HCT116 (cell line): Measurements from ENCODE around the gene LRBA. TPM values are rescaled to one million over a fixed set of nuclear protein-coding genes. Genes with fewer than 3 reads are reported as not detected.

Experiments
- ATAC-seq: fragments of 200-7000 bp; cut with Tn5 transposase; 2 replicates; pipeline ENCODE4 v1.9.1; 2020; ENCODE audit warnings: mild to moderate bottlenecking, moderate library complexity
- BruUV-seq: library from RNA; stranded (reverse); fragments of 400-500 nt; replicated peaks from 2 replicates; lab custom pipeline; 2021; lab: Mats Ljungman, UMichigan
- CTCF ChIA-PET: fragments of 300-600 bp; sonication (Branson Sonifier 250); formaldehyde crosslinking; loops from one replicate; lab custom pipeline; 2021; ENCODE audit warnings: antibody characterized with exemption; lab: Charles Lee
- POLR2A ChIA-PET: fragments of 300-600, 350-600 bp; sonication (Branson Sonifier 250); formaldehyde crosslinking; loops from one replicate; lab custom pipeline; 2021; ENCODE audit warnings: antibody characterized with exemption; lab: Charles Lee
- RAD21 ChIA-PET, 2 experiments: fragments of 300-600 bp; sonication (Branson Sonifier 250); formaldehyde crosslinking; loops; one replicate each; lab custom pipeline; 2023; ENCODE audit warnings: low total read pairs in 2 of 2; ENCODE audit not compliant: uncharacterized antibody in 2 of 2, unreplicated experiment in 2 of 2, low non-redundant PET in 1 of 2; lab: Charles Lee
- DNase-seq: peaks from one replicate; pipeline ENCODE4 v3.0.0-alpha.2; 2010; ENCODE audit warnings: low read depth, low spot score
- H2AFZ ChIP-seq: fragments of 200-600 bp; shearing (Covaris generic), sonication (generic); 2 replicates; pipeline ENCODE4 v1.6.1; 2017; ENCODE audit warnings: low read depth, mixed run types, mixed read lengths, antibody characterized with exemption, low read length; ENCODE audit not compliant: poor library complexity, severe bottlenecking
- H3K27ac ChIP-seq: 2 replicates; pipeline ENCODE4 v1.5.1; 2012; ENCODE audit warnings: low read depth, low read length
- H3K27me3 ChIP-seq: fragments of 200-600 bp; sonication (generic); 2 replicates; pipeline ENCODE4 v1.6.1; 2016; ENCODE audit warnings: mixed run types, low read length, mixed read lengths; ENCODE audit not compliant: insufficient read depth
- H3K36me3 ChIP-seq, 2 experiments: fragments of 200-500 bp in 1 of 2; fragments of 200-600 bp in 1 of 2; sonication (Bioruptor generic) in 1 of 2; sonication (generic) in 1 of 2; 2 replicates each; pipeline versions ENCODE4 v1.5.1 to v1.6.1; 2014 to 2016; ENCODE audit warnings: low read length in 2 of 2, inconsistent platforms in 1 of 2, mixed read lengths in 1 of 2, mixed run types in 1 of 2; ENCODE audit not compliant: insufficient read depth in 2 of 2, control insufficient read depth in 1 of 2
- H3K4me1 ChIP-seq, 2 experiments: fragments of 200-600 bp in 1 of 2; sonication (generic) in 1 of 2; 2 replicates each; pipeline versions ENCODE4 v1.5.1 to v1.6.1; 2012 to 2017; ENCODE audit warnings: low read length in 2 of 2, inconsistent platforms in 1 of 2, mild to moderate bottlenecking in 1 of 2, mixed read lengths in 1 of 2, mixed run types in 1 of 2, moderate library complexity in 1 of 2; ENCODE audit not compliant: insufficient read depth in 2 of 2, control insufficient read depth in 1 of 2
- H3K4me2 ChIP-seq: fragments of 200-600 bp; sonication (generic); 2 replicates; pipeline ENCODE4 v1.6.1; 2017; ENCODE audit warnings: mixed run types, low read length, mixed read lengths
- H3K4me3 ChIP-seq, 2 experiments: fragments of 200-600 bp in 1 of 2; sonication (generic) in 1 of 2; replicated peaks in 1 of 2; 2 replicates each; pipeline ENCODE4 v1.5.1; 2011 to 2016; ENCODE audit warnings: low read length in 2 of 2, control low read depth in 1 of 2, low read depth in 1 of 2, mild to moderate bottlenecking in 1 of 2, mixed read lengths in 1 of 2, mixed run types in 1 of 2
- H3K79me2 ChIP-seq: fragments of 200-600 bp; sonication (generic); 2 replicates; pipeline ENCODE4 v1.6.1; 2017; ENCODE audit warnings: mild to moderate bottlenecking, mixed run types, low read length, moderate library complexity, mixed read lengths; ENCODE audit not compliant: insufficient read depth
- H3K9ac ChIP-seq: fragments of 200-600 bp; sonication (generic); 2 replicates; pipeline ENCODE4 v1.6.1; 2016; ENCODE audit warnings: low read length, mixed read lengths
- H3K9me2 ChIP-seq: fragments of 200-600 bp; sonication (generic), shearing (Covaris generic); 2 replicates; pipeline ENCODE4 v1.6.1; 2017; ENCODE audit warnings: mixed run types, mild to moderate bottlenecking, moderate library complexity; ENCODE audit not compliant: insufficient read depth
- H3K9me3 ChIP-seq, 2 experiments: fragments of 200-500 bp in 1 of 2; fragments of 200-600 bp in 1 of 2; sonication (Bioruptor generic) in 1 of 2; sonication (generic) in 1 of 2; 2 replicates each; pipeline ENCODE4 v1.6.1; 2014 to 2017; ENCODE audit warnings: low read length in 2 of 2, mixed read lengths in 2 of 2, inconsistent platforms in 1 of 2, low read depth in 1 of 2, mild to moderate bottlenecking in 1 of 2, mixed run types in 1 of 2, moderate library complexity in 1 of 2; ENCODE audit not compliant: control insufficient read depth in 1 of 2, insufficient read depth in 1 of 2
- H4K20me1 ChIP-seq: fragments of 200-600 bp; sonication (generic), shearing (Covaris generic); 2 replicates; pipeline ENCODE4 v1.6.1; 2017; ENCODE audit warnings: mixed run types, mild to moderate bottlenecking, moderate library complexity; ENCODE audit not compliant: insufficient read depth
- CBX3 ChIP-seq: IDR thresholded peaks from 2 replicates; pipeline ENCODE4 v1.6.1; 2012; ENCODE audit warnings: low read depth
- CEBPB ChIP-seq: IDR thresholded peaks from 2 replicates; pipeline ENCODE4 v1.6.1; 2012; ENCODE audit warnings: low read depth
- CTCF ChIP-seq, 3 experiments: fragments of 200-600 bp in 1 of 3; sonication (generic) in 1 of 3; IDR thresholded peaks in 2 of 3; conservative IDR thresholded peaks in 1 of 3; 2 replicates each; pipeline ENCODE4 v1.5.1; 2012 to 2017; ENCODE audit warnings: low read depth in 2 of 3, low read length in 2 of 3, antibody characterized with exemption in 1 of 3, borderline replicate concordance in 1 of 3, control low read depth in 1 of 3, mild to moderate bottlenecking in 1 of 3, mixed read lengths in 1 of 3, mixed run types in 1 of 3, moderate library complexity in 1 of 3; ENCODE audit not compliant: insufficient read depth in 1 of 3
- EGR1 ChIP-seq: IDR thresholded peaks from 2 replicates; pipeline ENCODE4 v1.6.1; 2012; ENCODE audit warnings: low read depth
- ELF1 ChIP-seq: IDR thresholded peaks from 2 replicates; pipeline ENCODE4 v1.6.1; 2012; ENCODE audit warnings: low read depth, borderline replicate concordance
- EZH2 ChIP-seq: fragments of 200-600 bp; sonication (generic); IDR thresholded peaks from 2 replicates; pipeline ENCODE4 v1.6.1; 2017; ENCODE audit warnings: antibody characterized with exemption, mixed run types
- JUND ChIP-seq: IDR thresholded peaks from 2 replicates; pipeline ENCODE4 v1.6.1; 2012
- POLR2A ChIP-seq: IDR thresholded peaks from 2 replicates; pipeline ENCODE4 v1.7.0; 2011; ENCODE audit warnings: borderline replicate concordance; ENCODE audit not compliant: insufficient read depth, insufficient read length; ENCODE audit errors: extremely low read depth
- POLR2AphosphoS5 ChIP-seq: IDR thresholded peaks from 2 replicates; pipeline ENCODE4 v1.6.1; 2011; ENCODE audit warnings: mild to moderate bottlenecking, low read depth, low read length, moderate library complexity
- RAD21 ChIP-seq: IDR thresholded peaks from 2 replicates; pipeline ENCODE4 v1.6.1; 2012; ENCODE audit warnings: low read depth, mild to moderate bottlenecking
- REST ChIP-seq: IDR thresholded peaks from 2 replicates; pipeline ENCODE4 v1.6.1; 2012; ENCODE audit warnings: low read depth
- SIN3A ChIP-seq: IDR thresholded peaks from 2 replicates; pipeline ENCODE4 v1.6.1; 2012; ENCODE audit warnings: low read depth
- SP1 ChIP-seq: IDR thresholded peaks from 2 replicates; pipeline ENCODE4 v1.6.1; 2012; ENCODE audit warnings: low read depth
- TCF7L2 ChIP-seq: IDR thresholded peaks from 2 replicates; pipeline ENCODE4 v1.7.0; 2011; ENCODE audit warnings: borderline replicate concordance, inconsistent platforms; ENCODE audit not compliant: insufficient read depth, insufficient read length; ENCODE audit errors: extremely low read depth
- YY1 ChIP-seq: IDR thresholded peaks from 2 replicates; pipeline ENCODE4 v1.6.1; 2011; ENCODE audit warnings: low read length, low read depth, moderate library complexity, mild to moderate bottlenecking; ENCODE audit not compliant: insufficient replicate concordance; ENCODE audit errors: extremely low read depth
- ZFX ChIP-seq: fragments of 450-650 bp; IDR thresholded peaks from 2 replicates; pipeline ENCODE4 v1.6.1; 2017
- ZNF274 ChIP-seq: fragments of 200-500 bp; sonication (Bioruptor generic); IDR thresholded peaks from 2 replicates; pipeline ENCODE4 v1.6.1; 2014; ENCODE audit warnings: mild to moderate bottlenecking, low read depth, low read length, inconsistent platforms
- intact Hi-C: fragments of 100-400 bp; cut with micrococcal nuclease; formaldehyde crosslinking; loops from 2 replicates; pipeline ENCODE4 v1.10.0; 2022
- total RNA-seq: library from RNA; stranded (reverse); gene quantifications from one replicate; pipeline ENCODE4 v1.2.1, GENCODE V29; 2021; ENCODE audit not compliant: unreplicated experiment
- TF ChIP-seq, protein P1 (sequence below): IDR thresholded peaks from 2 replicates; pipeline ENCODE4 v1.6.1; 2011; ENCODE audit warnings: mild to moderate bottlenecking, low read length, moderate library complexity; ENCODE audit not compliant: insufficient replicate concordance; ENCODE audit errors: extremely low read depth
- TF ChIP-seq, protein P2 (sequence below): IDR thresholded peaks from 2 replicates; pipeline ENCODE4 v1.6.1; 2012

Gene LRBA
- total RNA-seq, 1 experiment from 2014 or later = 79.8 TPM

DNA sequence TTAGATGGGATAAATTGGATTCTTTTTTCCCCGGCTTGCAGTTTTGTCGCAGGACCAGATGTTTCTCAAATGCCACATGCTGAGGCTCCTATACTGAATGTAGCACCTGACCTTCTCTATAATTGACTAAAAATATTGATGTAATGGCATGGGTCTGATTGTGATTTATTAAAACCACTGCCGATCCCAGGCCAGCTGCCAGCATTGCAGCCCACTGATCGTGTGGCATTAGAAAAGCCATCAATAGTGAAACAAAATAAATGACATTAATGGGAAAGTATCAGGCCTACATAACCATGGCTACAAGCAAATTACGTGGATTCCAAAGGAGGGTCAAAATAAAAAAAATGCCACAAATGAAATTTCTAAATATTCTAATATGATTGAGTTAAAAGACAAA is 334.4 kb downstream of the LRBA start:
- H3K9ac ChIP-seq = no peak overlapping the region
- H3K9me2 ChIP-seq = no peaks in the 10 kb centered on the region
- DNase-seq = no peak
- no peak overlapping the region for H3K4me2 ChIP-seq
- no peaks in the 10 kb centered on the region for H3K79me2 ChIP-seq
- no peak for TF ChIP-seq CBX3
- TF ChIP-seq, protein P1, sequence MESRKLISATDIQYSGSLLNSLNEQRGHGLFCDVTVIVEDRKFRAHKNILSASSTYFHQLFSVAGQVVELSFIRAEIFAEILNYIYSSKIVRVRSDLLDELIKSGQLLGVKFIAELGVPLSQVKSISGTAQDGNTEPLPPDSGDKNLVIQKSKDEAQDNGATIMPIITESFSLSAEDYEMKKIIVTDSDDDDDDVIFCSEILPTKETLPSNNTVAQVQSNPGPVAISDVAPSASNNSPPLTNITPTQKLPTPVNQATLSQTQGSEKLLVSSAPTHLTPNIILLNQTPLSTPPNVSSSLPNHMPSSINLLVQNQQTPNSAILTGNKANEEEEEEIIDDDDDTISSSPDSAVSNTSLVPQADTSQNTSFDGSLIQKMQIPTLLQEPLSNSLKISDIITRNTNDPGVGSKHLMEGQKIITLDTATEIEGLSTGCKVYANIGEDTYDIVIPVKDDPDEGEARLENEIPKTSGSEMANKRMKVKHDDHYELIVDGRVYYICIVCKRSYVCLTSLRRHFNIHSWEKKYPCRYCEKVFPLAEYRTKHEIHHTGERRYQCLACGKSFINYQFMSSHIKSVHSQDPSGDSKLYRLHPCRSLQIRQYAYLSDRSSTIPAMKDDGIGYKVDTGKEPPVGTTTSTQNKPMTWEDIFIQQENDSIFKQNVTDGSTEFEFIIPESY = no peak
- no peak for TF ChIP-seq CTCF (IDR thresholded peaks at IDR 0.05 in 2 of 3, conservative IDR thresholded peaks at IDR 0.05 in 1 of 3; ENCODE audit: borderline replicate concordance in 1 of 3, insufficient read depth in 1 of 3, low read depth in 2 of 3, low read length in 2 of 3)
- no peak for TF ChIP-seq EGR1
- no peak for TF ChIP-seq ZNF274
- TF ChIP-seq ELF1 = no peak
- no peak for TF ChIP-seq TCF7L2
- TF ChIP-seq ZFX = no peak
- no peak for TF ChIP-seq POLR2AphosphoS5
- TF ChIP-seq YY1 = no peak
- TF ChIP-seq REST = no peak
- TF ChIP-seq EZH2 = no peak
- TF ChIP-seq JUND = no peak
- no peak for TF ChIP-seq RAD21
- TF ChIP-seq SP1 = no peak
- TF ChIP-seq POLR2A = no peak
- no peak for TF ChIP-seq CEBPB
- TF ChIP-seq, protein P2, sequence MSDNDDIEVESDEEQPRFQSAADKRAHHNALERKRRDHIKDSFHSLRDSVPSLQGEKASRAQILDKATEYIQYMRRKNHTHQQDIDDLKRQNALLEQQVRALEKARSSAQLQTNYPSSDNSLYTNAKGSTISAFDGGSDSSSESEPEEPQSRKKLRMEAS = no peak
- no peak for TF ChIP-seq SIN3A
- H3K4me3 ChIP-seq = no peak overlapping the region
- ChIA-PET RAD21 (no interaction called here), CTCF (no interaction called here), POLR2A (no interaction called here)
- no peak overlapping the region for H3K27ac ChIP-seq
- intact Hi-C loops = no loop called here
- H3K27me3 ChIP-seq = no peaks in the 10 kb centered on the region
- no peaks in the 10 kb centered on the region for H3K9me3 ChIP-seq
- no peak overlapping the region for H2AFZ ChIP-seq
- no peaks in the 10 kb centered on the region; a peak in 1 of 4 replicates for H3K36me3 ChIP-seq
- 0 out of 2 replicates have a peak, but pooled peaks cover 3% of the 10 kb centered on the region for H4K20me1 ChIP-seq
- no TSS peak for BruUV-seq
- no peak for ATAC-seq
- H3K4me1 ChIP-seq = no peaks in the 10 kb centered on the region
